GM23338 (cell line): ENCODE results near the gene SETMAR. TPM values are rescaled to one million over a fixed set of nuclear protein-coding genes. Genes with fewer than 3 reads are reported as not detected.
A peak's percentile ranks its signal among the peaks of the same experiment; 100 is the strongest.

ENCODE experiments used
- ATAC-seq: fragments of 200-7000 bp; cut with Tn5 transposase; 3 replicates; pipeline ENCODE4 v1.9.1; 2020
- DNase-seq: peaks from one replicate; pipeline ENCODE4 v3.0.0-alpha.2; 2015; ENCODE audit warnings: low spot score
- H2AFZ ChIP-seq: fragments of 200-600 bp; sonication (generic); 2 replicates; pipeline ENCODE4 v1.8.0; 2016; ENCODE audit warnings: antibody characterized with exemption, mild to moderate bottlenecking, moderate library complexity
- H3F3A ChIP-seq: fragments of 200-600 bp; sonication (generic); replicated peaks from 2 replicates; pipeline ENCODE4 v1.8.0; 2017; ENCODE audit warnings: antibody characterized with exemption, mixed run types, low read depth
- H3K27ac ChIP-seq: fragments of 200-600 bp; sonication (generic); 2 replicates; pipeline ENCODE4 v1.6.1; 2016; ENCODE audit warnings: low read depth
- H3K27me3 ChIP-seq: fragments of 200-600 bp; sonication (generic); 2 replicates; pipeline ENCODE4 v1.8.0; 2016; ENCODE audit warnings: mild to moderate bottlenecking, mixed run types, moderate library complexity; ENCODE audit not compliant: insufficient read depth
- H3K36me3 ChIP-seq: fragments of 200-600 bp; sonication (generic); 2 replicates; pipeline ENCODE4 v1.8.0; 2016; ENCODE audit warnings: mild to moderate bottlenecking; ENCODE audit not compliant: insufficient read depth
- H3K4me1 ChIP-seq: fragments of 200-600 bp; sonication (generic); 2 replicates; pipeline ENCODE4 v1.8.0; 2016; ENCODE audit warnings: mild to moderate bottlenecking, moderate library complexity; ENCODE audit not compliant: insufficient read depth
- H3K4me2 ChIP-seq: fragments of 200-600 bp; sonication (generic); 2 replicates; pipeline ENCODE4 v1.7.1; 2017; ENCODE audit warnings: mixed run types
- H3K4me3 ChIP-seq: fragments of 200-600 bp; sonication (generic); 2 replicates; pipeline ENCODE4 v1.6.1; 2016; ENCODE audit warnings: mixed run types
- H3K79me2 ChIP-seq: fragments of 200-600 bp; sonication (generic); replicated peaks from 2 replicates; pipeline ENCODE4 v1.8.0; 2017; ENCODE audit warnings: mild to moderate bottlenecking; ENCODE audit not compliant: insufficient read depth
- H3K9me2 ChIP-seq: fragments of 200-600 bp; sonication (generic); 2 replicates; pipeline ENCODE4 v1.8.0; 2017; ENCODE audit not compliant: insufficient read depth
- H4K20me1 ChIP-seq: fragments of 200-600 bp; sonication (generic); replicated peaks from 2 replicates; pipeline ENCODE4 v1.8.0; 2017; ENCODE audit warnings: mild to moderate bottlenecking; ENCODE audit not compliant: insufficient read depth
- H3K27ac Mint-ChIP-seq: 2 replicates; pipeline ENCODE4 v1.8.0; 2020; ENCODE audit warnings: inconsistent platforms, mild to moderate bottlenecking, moderate library complexity, mixed read lengths
- H3K27me3 Mint-ChIP-seq: 3 replicates; pipeline ENCODE4 v1.8.0; 2022; ENCODE audit warnings: low read depth, mild to moderate bottlenecking, moderate library complexity, mixed read lengths, inconsistent platforms; ENCODE audit not compliant: insufficient read depth, poor library complexity
- H3K36me3 Mint-ChIP-seq: 3 replicates; pipeline ENCODE4 v1.8.0; 2021; ENCODE audit warnings: low read depth, mild to moderate bottlenecking, inconsistent platforms, moderate library complexity, mixed read lengths
- H3K4me1 Mint-ChIP-seq: 3 replicates; pipeline ENCODE4 v1.8.0; 2020; ENCODE audit warnings: mild to moderate bottlenecking, inconsistent platforms, mixed read lengths
- H3K4me3 Mint-ChIP-seq: 3 replicates; pipeline ENCODE4 v1.8.0; 2021; ENCODE audit warnings: moderate library complexity, mild to moderate bottlenecking, inconsistent platforms, mixed read lengths
- H3K9me3 Mint-ChIP-seq: 3 replicates; pipeline ENCODE4 v1.8.0; 2020; ENCODE audit warnings: moderate library complexity, mild to moderate bottlenecking, inconsistent platforms, mixed read lengths
- CREB1 ChIP-seq: fragments of 250-450 bp; sonication (Bioruptor Pico); IDR thresholded peaks from 2 replicates; pipeline ENCODE4 v1.5.0; 2020; ENCODE audit warnings: low read depth, mild to moderate bottlenecking, moderate library complexity
- CTCF ChIP-seq, 2 experiments: fragments of 200-600 bp in 1 of 2; sonication (generic) in 1 of 2; conservative IDR thresholded peaks; 2 replicates each; pipeline versions ENCODE4 v1.5.1 to v1.6.1; 2016 to 2017; ENCODE audit warnings: antibody characterized with exemption in 2 of 2, low read depth in 2 of 2, mild to moderate bottlenecking in 2 of 2, moderate library complexity in 1 of 2
- ETS1 ChIP-seq: IDR thresholded peaks from 2 replicates; pipeline ENCODE4 v1.6.1; 2016; ENCODE audit warnings: antibody characterized with exemption
- EZH2 ChIP-seq: fragments of 200-600 bp; sonication (generic); IDR thresholded peaks from one replicate; pipeline ENCODE4 v1.8.0; 2017; ENCODE audit warnings: antibody characterized with exemption, mild to moderate bottlenecking, low read depth; ENCODE audit not compliant: unreplicated experiment
- EZH2phosphoT487 ChIP-seq: fragments of 200-600 bp; sonication (generic); IDR thresholded peaks from one replicate; pipeline ENCODE4 v1.8.1; 2018; ENCODE audit warnings: antibody characterized with exemption; ENCODE audit not compliant: unreplicated experiment
- JUNB ChIP-seq: IDR thresholded peaks from one replicate; pipeline ENCODE4 v1.6.1; 2016; ENCODE audit warnings: antibody characterized with exemption; ENCODE audit not compliant: unreplicated experiment
- ZNF114 ChIP-seq: fragments of 250-450 bp; sonication (Bioruptor Pico); IDR thresholded peaks from 2 replicates; pipeline ENCODE4 v1.5.0; 2020; ENCODE audit warnings: mild to moderate bottlenecking, moderate library complexity
- ZNF331 ChIP-seq: fragments of 250-450 bp; sonication (Bioruptor Pico); IDR thresholded peaks from 2 replicates; pipeline ENCODE4 v1.5.0; 2020; ENCODE audit warnings: low read depth, mild to moderate bottlenecking, moderate library complexity
- polyA plus RNA-seq: library from polyadenylated mRNA; unstranded; fragments of >200 nt; fragmentation: Nextera tagmentation; extraction: Ambion mirVana; gene quantifications from 2 replicates; pipeline ENCODE4 v1.2.1, GENCODE V29; 2016
- total RNA-seq: library from RNA; depleted of rRNA; stranded (reverse); fragments of >200 nt; shearing (Covaris generic); gene quantifications from 2 replicates; pipeline ENCODE4 v1.2.3, GENCODE V29; 2014
- TF ChIP-seq, protein P1 (sequence below): fragments of 250-450 bp; sonication (Bioruptor Pico); IDR thresholded peaks from 2 replicates; pipeline ENCODE4 v1.5.0; 2020; ENCODE audit warnings: mild to moderate bottlenecking, moderate library complexity

Gene SETMAR
- total and polyA plus RNA-seq, 2 experiments from 2014 or later = 11.2 to 19.8 TPM

DNA sequence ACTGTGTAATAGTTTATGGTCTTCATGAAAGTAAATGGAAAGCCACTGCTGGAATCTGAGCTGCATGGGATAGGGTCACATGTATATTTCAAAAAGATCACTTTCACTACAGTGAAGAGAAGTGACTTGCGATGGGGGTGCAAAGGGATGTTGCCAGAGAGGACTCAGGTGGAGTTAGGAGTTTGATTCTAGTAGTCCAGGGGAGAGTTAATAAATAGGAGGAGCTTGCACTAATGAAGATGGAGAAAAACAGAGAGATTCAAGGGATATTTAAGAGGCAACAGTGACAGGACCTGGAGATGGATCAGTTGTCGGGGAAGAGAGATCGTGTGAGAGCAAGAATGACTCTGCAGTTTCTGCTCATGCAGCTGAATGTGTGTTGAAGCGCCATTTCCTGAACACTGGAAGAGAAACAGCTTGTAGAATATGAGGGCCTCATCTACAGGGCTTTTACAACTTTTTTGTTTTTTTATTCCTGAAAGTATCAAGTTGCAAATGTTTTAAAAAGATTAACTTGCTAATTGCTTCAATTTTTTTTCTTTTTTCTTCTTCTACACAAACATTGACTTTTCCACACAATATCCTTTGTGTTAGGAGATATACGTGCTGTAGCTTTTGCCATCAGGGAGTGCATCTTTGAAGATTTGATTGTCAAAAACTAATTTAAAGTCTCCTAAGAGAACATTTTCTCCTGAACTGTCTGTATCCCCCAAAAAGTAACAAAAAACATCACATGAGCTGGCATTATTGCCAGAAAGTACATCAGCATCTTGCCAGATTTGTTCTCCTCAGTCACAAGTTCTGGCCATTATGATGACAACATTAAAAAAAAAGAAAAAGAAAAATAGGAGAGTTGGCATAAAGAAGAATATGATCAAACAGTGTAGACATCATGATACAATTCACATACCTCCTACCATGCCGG is 37.5 kb downstream of the SETMAR start:
- H3K36me3 Mint-ChIP-seq = no peaks in the 10 kb centered on the region
- Histone ChIP-seq H3K36me3 (no peaks in the 10 kb centered on the region), H3K4me2 (no peak overlapping the region), H3K4me3 (no peak overlapping the region), H4K20me1 (no peaks in the 10 kb centered on the region), H3F3A (no peaks in the 10 kb centered on the region), H3K79me2 (no peaks in the 10 kb centered on the region), H3K4me1 (no peaks in the 10 kb centered on the region; the same call in 1 of the 2 replicates), H3K9me2 (no peaks in the 10 kb centered on the region), H3K27me3 (no peaks in the 10 kb centered on the region), H2AFZ (no peak overlapping the region; the same call in 1 of the 2 replicates), H3K27ac (no peak overlapping the region)
- H3K4me1 Mint-ChIP-seq = peaks cover 30% of the 10 kb centered on the region
- H3K9me3 Mint-ChIP-seq = no peaks in the 10 kb centered on the region; the same call in 2 of the 3 replicates
- TF ChIP-seq CTCF (conservative IDR thresholded peaks at IDR 0.05; ENCODE audit: low read depth in 2 of 2) = no peak
- no peak for TF ChIP-seq EZH2
- no peak for TF ChIP-seq ZNF331 (CRISPR knock-in tag)
- TF ChIP-seq EZH2phosphoT487 = no peak
- TF ChIP-seq ETS1 = no peak
- no peak for TF ChIP-seq ZNF114 (CRISPR knock-in tag)
- TF ChIP-seq, protein P1, sequence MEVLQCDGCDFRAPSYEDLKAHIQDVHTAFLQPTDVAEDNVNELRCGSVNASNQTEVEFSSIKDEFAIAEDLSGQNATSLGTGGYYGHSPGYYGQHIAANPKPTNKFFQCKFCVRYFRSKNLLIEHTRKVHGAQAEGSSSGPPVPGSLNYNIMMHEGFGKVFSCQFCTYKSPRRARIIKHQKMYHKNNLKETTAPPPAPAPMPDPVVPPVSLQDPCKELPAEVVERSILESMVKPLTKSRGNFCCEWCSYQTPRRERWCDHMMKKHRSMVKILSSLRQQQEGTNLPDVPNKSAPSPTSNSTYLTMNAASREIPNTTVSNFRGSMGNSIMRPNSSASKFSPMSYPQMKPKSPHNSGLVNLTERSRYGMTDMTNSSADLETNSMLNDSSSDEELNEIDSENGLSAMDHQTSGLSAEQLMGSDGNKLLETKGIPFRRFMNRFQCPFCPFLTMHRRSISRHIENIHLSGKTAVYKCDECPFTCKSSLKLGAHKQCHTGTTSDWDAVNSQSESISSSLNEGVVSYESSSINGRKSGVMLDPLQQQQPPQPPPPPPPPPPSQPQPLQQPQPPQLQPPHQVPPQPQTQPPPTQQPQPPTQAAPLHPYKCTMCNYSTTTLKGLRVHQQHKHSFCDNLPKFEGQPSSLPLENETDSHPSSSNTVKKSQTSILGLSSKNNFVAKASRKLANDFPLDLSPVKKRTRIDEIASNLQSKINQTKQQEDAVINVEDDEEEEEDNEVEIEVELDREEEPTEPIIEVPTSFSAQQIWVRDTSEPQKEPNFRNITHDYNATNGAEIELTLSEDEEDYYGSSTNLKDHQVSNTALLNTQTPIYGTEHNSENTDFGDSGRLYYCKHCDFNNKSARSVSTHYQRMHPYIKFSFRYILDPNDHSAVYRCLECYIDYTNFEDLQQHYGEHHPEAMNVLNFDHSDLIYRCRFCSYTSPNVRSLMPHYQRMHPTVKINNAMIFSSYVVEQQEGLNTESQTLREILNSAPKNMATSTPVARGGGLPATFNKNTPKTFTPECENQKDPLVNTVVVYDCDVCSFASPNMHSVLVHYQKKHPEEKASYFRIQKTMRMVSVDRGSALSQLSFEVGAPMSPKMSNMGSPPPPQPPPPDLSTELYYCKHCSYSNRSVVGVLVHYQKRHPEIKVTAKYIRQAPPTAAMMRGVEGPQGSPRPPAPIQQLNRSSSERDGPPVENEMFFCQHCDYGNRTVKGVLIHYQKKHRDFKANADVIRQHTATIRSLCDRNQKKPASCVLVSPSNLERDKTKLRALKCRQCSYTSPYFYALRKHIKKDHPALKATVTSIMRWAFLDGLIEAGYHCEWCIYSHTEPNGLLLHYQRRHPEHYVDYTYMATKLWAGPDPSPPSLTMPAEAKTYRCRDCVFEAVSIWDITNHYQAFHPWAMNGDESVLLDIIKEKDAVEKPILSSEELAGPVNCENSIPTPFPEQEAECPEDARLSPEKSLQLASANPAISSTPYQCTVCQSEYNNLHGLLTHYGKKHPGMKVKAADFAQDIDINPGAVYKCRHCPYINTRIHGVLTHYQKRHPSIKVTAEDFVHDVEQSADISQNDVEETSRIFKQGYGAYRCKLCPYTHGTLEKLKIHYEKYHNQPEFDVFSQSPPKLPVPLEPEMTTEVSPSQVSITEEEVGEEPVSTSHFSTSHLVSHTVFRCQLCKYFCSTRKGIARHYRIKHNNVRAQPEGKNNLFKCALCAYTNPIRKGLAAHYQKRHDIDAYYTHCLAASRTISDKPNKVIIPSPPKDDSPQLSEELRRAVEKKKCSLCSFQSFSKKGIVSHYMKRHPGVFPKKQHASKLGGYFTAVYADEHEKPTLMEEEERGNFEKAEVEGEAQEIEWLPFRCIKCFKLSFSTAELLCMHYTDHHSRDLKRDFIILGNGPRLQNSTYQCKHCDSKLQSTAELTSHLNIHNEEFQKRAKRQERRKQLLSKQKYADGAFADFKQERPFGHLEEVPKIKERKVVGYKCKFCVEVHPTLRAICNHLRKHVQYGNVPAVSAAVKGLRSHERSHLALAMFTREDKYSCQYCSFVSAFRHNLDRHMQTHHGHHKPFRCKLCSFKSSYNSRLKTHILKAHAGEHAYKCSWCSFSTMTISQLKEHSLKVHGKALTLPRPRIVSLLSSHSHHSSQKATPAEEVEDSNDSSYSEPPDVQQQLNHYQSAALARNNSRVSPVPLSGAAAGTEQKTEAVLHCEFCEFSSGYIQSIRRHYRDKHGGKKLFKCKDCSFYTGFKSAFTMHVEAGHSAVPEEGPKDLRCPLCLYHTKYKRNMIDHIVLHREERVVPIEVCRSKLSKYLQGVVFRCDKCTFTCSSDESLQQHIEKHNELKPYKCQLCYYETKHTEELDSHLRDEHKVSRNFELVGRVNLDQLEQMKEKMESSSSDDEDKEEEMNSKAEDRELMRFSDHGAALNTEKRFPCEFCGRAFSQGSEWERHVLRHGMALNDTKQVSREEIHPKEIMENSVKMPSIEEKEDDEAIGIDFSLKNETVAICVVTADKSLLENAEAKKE = no peak
- no peak for TF ChIP-seq JUNB
- no peak for TF ChIP-seq CREB1
- peak overlapping the region; percentile 13 for H3K27ac Mint-ChIP-seq
- DNase-seq = no peak
- no peak for ATAC-seq
- peaks cover 3% of the 10 kb centered on the region for H3K27me3 Mint-ChIP-seq
- H3K4me3 Mint-ChIP-seq = no peak overlapping the region
